HepG2 (cell line): ENCODE data around the gene TOB2. TPM values are rescaled to one million over a fixed set of nuclear protein-coding genes. Genes with fewer than 3 reads are reported as not detected.

Source experiments
- AGO1 ChIP-seq: fragments of 200-400 bp; formaldehyde crosslinking; IDR thresholded peaks from 2 replicates; pipeline ENCODE4 v1.6.1; 2017; ENCODE audit warnings: mild to moderate bottlenecking, low read depth, low read length, moderate library complexity; ENCODE audit not compliant: poor library complexity, severe bottlenecking
- ARID2 ChIP-seq: sonication (generic); formaldehyde crosslinking; IDR thresholded peaks from 2 replicates; pipeline ENCODE4 v1.8.1; 2022; ENCODE audit warnings: mild to moderate bottlenecking, missing genetic modification reagents, borderline replicate concordance
- BATF2 ChIP-seq: sonication (generic); formaldehyde crosslinking; IDR thresholded peaks from 2 replicates; pipeline ENCODE4 v1.8.0; 2022; ENCODE audit warnings: mild to moderate bottlenecking, missing genetic modification reagents, moderate library complexity
- CERS6 ChIP-seq: sonication (generic); formaldehyde crosslinking; IDR thresholded peaks from 2 replicates; pipeline ENCODE4 v1.5.0; 2020; ENCODE audit warnings: missing genetic modification reagents
- GTF2F1 ChIP-seq: fragments of 150-350 bp; IDR thresholded peaks from 2 replicates; pipeline ENCODE4 v1.6.1; 2014; ENCODE audit warnings: low read length
- GTF3A ChIP-seq: sonication (generic); formaldehyde crosslinking; conservative IDR thresholded peaks from 2 replicates; pipeline ENCODE4 v1.4.0; 2020; ENCODE audit warnings: mild to moderate bottlenecking, missing genetic modification reagents
- HOXA5 ChIP-seq: sonication (generic); formaldehyde crosslinking; IDR thresholded peaks from 2 replicates; pipeline ENCODE4 v1.4.0; 2020; ENCODE audit warnings: missing genetic modification reagents
- IRX3 ChIP-seq: sonication (generic); formaldehyde crosslinking; IDR thresholded peaks from 2 replicates; pipeline ENCODE4 v1.8.1; 2023; ENCODE audit warnings: mild to moderate bottlenecking, low read depth, missing genetic modification reagents, borderline replicate concordance
- NCOA1 ChIP-seq: sonication (generic); formaldehyde crosslinking; IDR thresholded peaks from 2 replicates; pipeline ENCODE4 v1.9.0; 2021; ENCODE audit warnings: missing genetic modification reagents
- NONO ChIP-seq, 2 experiments: fragments of 450-650 bp in 1 of 2; sonication (generic) in 1 of 2; formaldehyde crosslinking in 1 of 2; IDR thresholded peaks in 1 of 2; conservative IDR thresholded peaks in 1 of 2; 2 replicates each; pipeline versions ENCODE4 v1.6.1 to v1.8.0; 2017 to 2022; ENCODE audit warnings: mild to moderate bottlenecking in 1 of 2, missing genetic modification reagents in 1 of 2, moderate library complexity in 1 of 2
- PHF8 ChIP-seq: sonication (generic); formaldehyde crosslinking; IDR thresholded peaks from 2 replicates; pipeline ENCODE4 v1.5.0; 2020; ENCODE audit warnings: missing genetic modification reagents
- RORA ChIP-seq: sonication (generic); formaldehyde crosslinking; IDR thresholded peaks from 2 replicates; pipeline ENCODE4 v1.5.0; 2020; ENCODE audit warnings: mild to moderate bottlenecking, missing genetic modification reagents, moderate library complexity
- SATB2 ChIP-seq: sonication (generic); formaldehyde crosslinking; IDR thresholded peaks from 2 replicates; pipeline ENCODE4 v1.5.0; 2020; ENCODE audit warnings: missing genetic modification reagents
- SIX4 ChIP-seq: sonication (generic); formaldehyde crosslinking; IDR thresholded peaks from 2 replicates; pipeline ENCODE4 v1.4.0; 2020; ENCODE audit warnings: missing genetic modification reagents
- TBX3 ChIP-seq: fragments of 450-650 bp; IDR thresholded peaks from 2 replicates; pipeline ENCODE4 v1.6.1; 2017; ENCODE audit warnings: antibody characterized with exemption, mild to moderate bottlenecking, inconsistent platforms, borderline replicate concordance
- XBP1 ChIP-seq: sonication (generic); formaldehyde crosslinking; IDR thresholded peaks from 2 replicates; pipeline ENCODE4 v1.5.0; 2020; ENCODE audit warnings: missing genetic modification reagents
- ZMAT3 ChIP-seq: sonication (generic); formaldehyde crosslinking; conservative IDR thresholded peaks from 2 replicates; pipeline ENCODE4 v1.7.0; 2021; ENCODE audit warnings: missing genetic modification reagents
- ZNF235 ChIP-seq: sonication (generic); formaldehyde crosslinking; IDR thresholded peaks from 2 replicates; pipeline ENCODE4 v1.8.1; 2023; ENCODE audit warnings: mild to moderate bottlenecking, missing genetic modification reagents, borderline replicate concordance
- ZNF431 ChIP-seq: sonication (generic); formaldehyde crosslinking; IDR thresholded peaks from 2 replicates; pipeline ENCODE4 v1.9.0; 2022; ENCODE audit warnings: missing genetic modification reagents, low read depth, mild to moderate bottlenecking, borderline replicate concordance
- ZNF468 ChIP-seq: sonication (generic); formaldehyde crosslinking; IDR thresholded peaks from 2 replicates; pipeline ENCODE4 v1.8.0; 2022; ENCODE audit warnings: mild to moderate bottlenecking, moderate library complexity, missing genetic modification reagents
- ZNF501 ChIP-seq: sonication (generic); formaldehyde crosslinking; IDR thresholded peaks from 2 replicates; pipeline ENCODE4 v1.5.1; 2020; ENCODE audit warnings: mild to moderate bottlenecking, moderate library complexity, missing genetic modification reagents
- ZNF530 ChIP-seq: sonication (generic); formaldehyde crosslinking; IDR thresholded peaks from 2 replicates; pipeline ENCODE4 v1.5.0; 2020; ENCODE audit warnings: low read depth, mild to moderate bottlenecking, missing genetic modification reagents
- ZNF616 ChIP-seq: sonication (generic); formaldehyde crosslinking; IDR thresholded peaks from 2 replicates; pipeline ENCODE4 v1.5.0; 2020; ENCODE audit warnings: low read depth, mild to moderate bottlenecking, missing genetic modification reagents
- ZNF674 ChIP-seq: sonication (generic); formaldehyde crosslinking; IDR thresholded peaks from 2 replicates; pipeline ENCODE4 v1.5.0; 2020; ENCODE audit warnings: low read depth, mild to moderate bottlenecking, missing genetic modification reagents
- ZNF850 ChIP-seq: sonication (generic); formaldehyde crosslinking; conservative IDR thresholded peaks from 2 replicates; pipeline ENCODE4 v1.9.0; 2021; ENCODE audit warnings: mild to moderate bottlenecking, missing genetic modification reagents
- polyA plus RNA-seq, 8 experiments: library from polyadenylated mRNA; depleted of rRNA in 3 of 8; stranded (reverse) in 7 of 8; unstranded in 1 of 8; fragments of >200 nt; fragmentation: Illumina TruSeq in 4 of 8; extraction: Trizol in 4 of 8; gene quantifications; 2 replicates each; pipeline versions ENCODE4 v1.2.1 to v1.2.3, GENCODE V29; 2011 to 2016; ENCODE audit warnings: low read depth in 4 of 8, missing spikeins in 1 of 8, mixed read lengths in 1 of 8; ENCODE audit not compliant: insufficient read depth in 1 of 8
- total RNA-seq, 5 experiments: library from RNA; depleted of rRNA; stranded (reverse); fragments of >200 nt; fragmentation: Illumina TruSeq; extraction: Trizol; gene quantifications; 2 replicates each; pipeline ENCODE4 v1.2.3, GENCODE V29; 2016; ENCODE audit warnings: low read depth in 1 of 5
- TF ChIP-seq, protein P1 (sequence below): sonication (generic); formaldehyde crosslinking; IDR thresholded peaks from 2 replicates; pipeline ENCODE4 v1.4.0; 2020; ENCODE audit warnings: missing genetic modification reagents
- TF ChIP-seq, protein P2 (sequence below): sonication (generic); formaldehyde crosslinking; IDR thresholded peaks from 2 replicates; pipeline ENCODE4 v1.5.0; 2020; ENCODE audit warnings: missing genetic modification reagents

TOB2 gene
- total and polyA plus RNA-seq, 2 of the 13 experiments (the other 11 are each of a cell fraction or from before 2014, with no cell fraction given): 12.2 to 13.7 TPM

DNA sequence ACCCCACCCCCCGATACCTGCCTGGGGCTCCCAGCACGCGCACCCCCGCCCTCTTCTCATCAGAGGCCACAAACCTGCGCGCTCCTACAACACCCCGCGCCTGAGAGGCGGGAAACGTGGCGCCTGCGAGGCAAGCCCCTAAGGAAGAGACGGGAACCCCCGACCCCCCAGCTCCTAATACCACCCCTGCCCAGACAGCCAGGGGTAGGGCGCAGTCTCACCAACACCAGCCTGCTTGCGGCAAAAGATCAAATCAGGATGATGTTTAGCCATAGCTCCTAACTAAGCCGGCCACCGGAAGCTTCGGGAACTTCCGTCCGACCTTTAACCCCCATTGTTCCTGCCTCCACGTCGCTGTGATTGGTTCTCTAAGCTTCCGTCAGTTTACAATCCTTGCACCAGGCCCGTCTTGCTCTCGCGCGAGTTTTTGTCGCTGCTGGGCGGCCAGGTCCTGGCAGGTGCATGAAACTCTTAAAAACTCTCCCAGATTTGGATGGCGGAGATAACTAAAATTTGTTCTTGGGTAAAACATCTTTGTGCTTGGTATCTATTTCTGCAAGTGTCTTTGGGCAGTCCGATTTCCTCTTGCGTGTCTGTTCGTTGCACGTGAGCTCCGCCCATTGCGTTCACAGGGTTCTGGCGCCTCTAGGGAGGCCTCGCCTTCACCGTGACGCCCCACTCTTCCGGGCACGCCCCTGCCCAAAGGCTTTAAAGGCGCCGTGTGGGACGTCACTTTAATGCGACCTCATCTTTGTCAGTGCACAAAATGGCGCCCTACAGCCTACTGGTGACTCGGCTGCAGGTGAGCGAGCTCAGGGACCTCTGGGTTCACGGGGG, 22.0 kb upstream of the TOB2 start, which contains the start of the genes ACO2 and PHF5A (continued):
- peak; percentile 78; the same call in 1 of the 2 replicates for TF ChIP-seq ZNF501 (CRISPR knock-in tag)
- TF ChIP-seq SATB2 (CRISPR knock-in tag): no peak
- no peak for TF ChIP-seq ZNF616
- TF ChIP-seq ZMAT3 (CRISPR knock-in tag): peak; percentile 89
- no peak for TF ChIP-seq ZNF235
- no peak for TF ChIP-seq ARID2 (CRISPR knock-in tag)
- no peak for TF ChIP-seq RORA (CRISPR knock-in tag)
- TF ChIP-seq CERS6 (CRISPR knock-in tag): 0 out of 2 replicates have a peak, but pooled peaks have one; percentile 13
- TF ChIP-seq TBX3: peak; percentile 87
- no peak for TF ChIP-seq NONO (IDR thresholded peaks at IDR 0.05)
- peak; percentile 79; the same call in 1 of the 2 replicates for TF ChIP-seq NONO (CRISPR knock-in tag; conservative IDR thresholded peaks at IDR 0.05)
- no peak for TF ChIP-seq GTF3A (CRISPR knock-in tag)
- peak; percentile 82 for TF ChIP-seq PHF8
- TF ChIP-seq ZNF431 (CRISPR knock-in tag): no peak
- TF ChIP-seq, protein P1, sequence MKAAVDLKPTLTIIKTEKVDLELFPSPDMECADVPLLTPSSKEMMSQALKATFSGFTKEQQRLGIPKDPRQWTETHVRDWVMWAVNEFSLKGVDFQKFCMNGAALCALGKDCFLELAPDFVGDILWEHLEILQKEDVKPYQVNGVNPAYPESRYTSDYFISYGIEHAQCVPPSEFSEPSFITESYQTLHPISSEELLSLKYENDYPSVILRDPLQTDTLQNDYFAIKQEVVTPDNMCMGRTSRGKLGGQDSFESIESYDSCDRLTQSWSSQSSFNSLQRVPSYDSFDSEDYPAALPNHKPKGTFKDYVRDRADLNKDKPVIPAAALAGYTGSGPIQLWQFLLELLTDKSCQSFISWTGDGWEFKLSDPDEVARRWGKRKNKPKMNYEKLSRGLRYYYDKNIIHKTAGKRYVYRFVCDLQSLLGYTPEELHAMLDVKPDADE (CRISPR knock-in tag): no peak
- 0 out of 2 replicates have a peak, but pooled peaks have one; percentile 46 for TF ChIP-seq SIX4
- no peak for TF ChIP-seq HOXA5 (CRISPR knock-in tag)
- 0 out of 2 replicates have a peak, but pooled peaks have one; percentile 72 for TF ChIP-seq NCOA1
- no peak for TF ChIP-seq ZNF530 (CRISPR knock-in tag)
- no peak; the same call in 1 of the 2 replicates for TF ChIP-seq XBP1 (CRISPR knock-in tag)
- TF ChIP-seq, protein P2, sequence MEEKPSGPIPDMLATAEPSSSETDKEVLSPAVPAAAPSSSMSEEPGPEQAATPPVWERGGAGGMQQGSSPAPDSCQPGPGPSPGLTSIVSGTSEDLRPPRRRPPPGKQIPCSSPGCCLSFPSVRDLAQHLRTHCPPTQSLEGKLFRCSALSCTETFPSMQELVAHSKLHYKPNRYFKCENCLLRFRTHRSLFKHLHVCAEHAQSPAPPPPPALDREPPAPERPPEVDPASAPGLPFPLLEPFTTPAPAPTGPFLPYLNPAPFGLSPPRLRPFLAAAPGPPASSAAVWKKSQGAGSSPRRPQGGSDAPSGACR (CRISPR knock-in tag): peak; percentile 72; the same call in 1 of the 2 replicates
- no peak for TF ChIP-seq BATF2
- TF ChIP-seq GTF2F1: no peak
- peak; percentile 31; the same call in 1 of the 2 replicates for TF ChIP-seq IRX3 (CRISPR knock-in tag)
- TF ChIP-seq ZNF674: no peak
- TF ChIP-seq ZNF468 (CRISPR knock-in tag): no peak
- no peak for TF ChIP-seq ZNF850
- peak; percentile 18 for TF ChIP-seq AGO1
